Mucosa of rectum (tissue), 2 donors: ENCODE data around the gene SST.
"Not testable (repeated sequence)": the region's sequence is repeated elsewhere in the genome, so short reads cannot be mapped to it uniquely, and the experiment has no call there.

ENCODE experiments used
- H3K27ac ChIP-seq, 2 donors: one replicate each; pipeline ENCODE4 v1.7.0; 2013; ENCODE audit warnings: inconsistent platforms in 2 of 2, low read depth in 2 of 2, low read length in 2 of 2
- H3K27me3 ChIP-seq, 2 donors: one replicate each; pipeline ENCODE4 v1.7.0; 2013; ENCODE audit warnings: low read length in 2 of 2; ENCODE audit not compliant: control insufficient read depth in 2 of 2, insufficient read depth in 2 of 2
- H3K36me3 ChIP-seq, 2 donors: one replicate each; pipeline ENCODE4 v1.7.0; 2013; ENCODE audit warnings: low read length in 2 of 2; ENCODE audit not compliant: control insufficient read depth in 2 of 2, insufficient read depth in 2 of 2
- H3K4me1 ChIP-seq, 2 donors: one replicate each; pipeline ENCODE4 v1.7.0; 2013; ENCODE audit warnings: low read length in 2 of 2, mild to moderate bottlenecking in 1 of 2; ENCODE audit not compliant: control insufficient read depth in 2 of 2, insufficient read depth in 2 of 2
- H3K4me3 ChIP-seq, 2 donors: one replicate each; pipeline ENCODE4 v1.7.0; 2013; ENCODE audit warnings: low read length in 2 of 2
- H3K9ac ChIP-seq, 2 donors: one replicate each; pipeline ENCODE4 v1.7.0; 2013; ENCODE audit warnings: low read length in 2 of 2, low read depth in 1 of 2, mild to moderate bottlenecking in 1 of 2
- H3K9me3 ChIP-seq, 2 donors: one replicate each; pipeline ENCODE4 v1.7.0; 2013; ENCODE audit warnings: low read length in 2 of 2; ENCODE audit not compliant: control insufficient read depth in 2 of 2
- donor health status: healthy.
- donor health status: Normal muscosa, but diverticular disease.

Gene SST

GRCh38 chr3:187662848-187663409 lies 7.3 kb downstream of the SST start:
- no peak overlapping the region for H3K9ac ChIP-seq
- H3K27me3 ChIP-seq = no peaks in the 10 kb centered on the region
- H3K36me3 ChIP-seq = no peaks in the 10 kb centered on the region
- no peak overlapping the region for H3K4me3 ChIP-seq
- H3K4me1 ChIP-seq = no peaks in the 10 kb centered on the region
- no peak overlapping the region for H3K27ac ChIP-seq
- no peaks in the 10 kb centered on the region for H3K9me3 ChIP-seq

- Histone ChIP-seq H3K9me3 (no peaks in the 10 kb centered on the region), H3K9ac (no peak overlapping the region), H3K27ac (no peak overlapping the region), H3K4me1 (no peaks in the 10 kb centered on the region), H3K4me3 (no peak overlapping the region), H3K36me3 (no peaks in the 10 kb centered on the region), H3K27me3 (no peaks in the 10 kb centered on the region)
Observed at GRCh38 chr3:187661267-187661666, 8.9 kb downstream of the SST start.

- H3K36me3 ChIP-seq = no peaks in the 10 kb centered on the region
- H3K4me3 ChIP-seq = no peak overlapping the region
- no peak overlapping the region for H3K9ac ChIP-seq
- peaks cover 10 to 14% of the 10 kb centered on the region in 2 donors for H3K27me3 ChIP-seq
- no peaks in the 10 kb centered on the region for H3K9me3 ChIP-seq
- no peaks in the 10 kb centered on the region for H3K4me1 ChIP-seq
- H3K27ac ChIP-seq = no peak overlapping the region
Observed at GRCh38 chr3:187651282-187651681, 18.9 kb downstream of the SST start.

GRCh38 chr3:187648177-187648576 lies 22.0 kb downstream of the SST start:
- Histone ChIP-seq H3K27me3 (peaks cover 10 to 14% of the 10 kb centered on the region in 2 donors), H3K4me3 (no peak overlapping the region), H3K36me3 (no peaks in the 10 kb centered on the region), H3K9me3 (no peaks in the 10 kb centered on the region), H3K4me1 (no peaks in the 10 kb centered on the region), H3K27ac (no peak overlapping the region), H3K9ac (no peak overlapping the region)

- no peak overlapping the region for H3K27ac ChIP-seq
- no peak overlapping the region for H3K4me3 ChIP-seq
- H3K9me3 ChIP-seq = no peaks in the 10 kb centered on the region
- H3K4me1 ChIP-seq = no peaks in the 10 kb centered on the region
- H3K9ac ChIP-seq = no peak overlapping the region
- no peaks in the 10 kb centered on the region for H3K36me3 ChIP-seq
- peaks cover 10 to 14% of the 10 kb centered on the region in 2 donors for H3K27me3 ChIP-seq
Observed at GRCh38 chr3:187646906-187647660, 23.1 kb downstream of the SST start.

- not testable (repeated sequence) for H3K4me3 ChIP-seq, H3K4me1 ChIP-seq, H3K27ac ChIP-seq, H3K9me3 ChIP-seq, H3K9ac ChIP-seq, H3K27me3 ChIP-seq, H3K36me3 ChIP-seq
Observed at GRCh38 chr3:187645379-187645778, 24.8 kb downstream of the SST start.

- H3K9ac ChIP-seq = no peak overlapping the region
- no peak overlapping the region for H3K27ac ChIP-seq
- H3K27me3 ChIP-seq = peaks cover 9 to 10% of the 10 kb centered on the region in 2 donors
- no peak overlapping the region for H3K4me3 ChIP-seq
- H3K36me3 ChIP-seq = no peaks in the 10 kb centered on the region
- H3K9me3 ChIP-seq = no peaks in the 10 kb centered on the region
- no peaks in the 10 kb centered on the region for H3K4me1 ChIP-seq
Observed at GRCh38 chr3:187642861-187643260, 27.3 kb downstream of the SST start.

GRCh38 chr3:187641320-187642016 lies 28.7 kb downstream of the SST start:
- no peaks in the 10 kb centered on the region for H3K36me3 ChIP-seq
- H3K4me3 ChIP-seq = no peak overlapping the region
- H3K9ac ChIP-seq = no peak overlapping the region
- no peaks in the 10 kb centered on the region for H3K9me3 ChIP-seq
- H3K27me3 ChIP-seq = peaks cover 4 to 7% of the 10 kb centered on the region in 2 donors
- H3K27ac ChIP-seq = no peak overlapping the region
- no peaks in the 10 kb centered on the region for H3K4me1 ChIP-seq

- Histone ChIP-seq H3K36me3 (no peaks in the 10 kb centered on the region), H3K27ac (no peak overlapping the region), H3K4me1 (no peaks in the 10 kb centered on the region), H3K27me3 (peaks cover 4 to 7% of the 10 kb centered on the region in 2 donors), H3K9me3 (no peaks in the 10 kb centered on the region), H3K9ac (no peak overlapping the region), H3K4me3 (no peak overlapping the region)
Observed at GRCh38 chr3:187640569-187641059, 29.6 kb downstream of the SST start.

GRCh38 chr3:187639927-187640568 lies 30.1 kb downstream of the SST start:
- no peak overlapping the region for H3K27ac ChIP-seq

More at GRCh38 chr3:187639927-187640568, 30.1 kb downstream of the SST start:
- H3K36me3 ChIP-seq = no peaks in the 10 kb centered on the region
- H3K9me3 ChIP-seq = no peaks in the 10 kb centered on the region
- H3K4me1 ChIP-seq = no peaks in the 10 kb centered on the region
- no peak overlapping the region for H3K4me3 ChIP-seq
- peaks cover 4 to 7% of the 10 kb centered on the region in 2 donors for H3K27me3 ChIP-seq
- H3K9ac ChIP-seq = no peak overlapping the region
